ENCODE data around the gene NPAS3.

Gene NPAS3

GRCh38 chr14:33191855-33192254, 253.2 kb downstream of the NPAS3 start:
- no peak for DNase-seq

DNA sequence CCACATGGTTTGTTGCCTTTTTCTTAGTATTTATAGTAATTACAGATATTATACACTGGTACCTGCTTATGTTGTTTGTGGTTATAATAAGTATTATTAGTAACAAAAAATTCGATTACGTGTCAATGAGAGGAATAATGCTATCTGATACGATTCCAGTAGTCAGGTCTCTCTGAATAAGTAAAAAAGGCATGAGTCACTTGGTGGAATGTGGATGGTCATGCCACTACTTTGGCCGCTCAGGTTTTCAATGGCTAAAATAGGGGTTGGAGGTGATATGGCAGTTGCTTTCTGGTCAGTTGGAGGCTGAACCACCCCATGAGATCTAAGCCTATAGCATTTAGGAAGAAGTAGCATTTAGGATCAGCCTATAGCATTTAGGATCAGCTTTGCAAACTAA, 255.9 kb downstream of the NPAS3 start:
- DNase-seq = no peak

DNA sequence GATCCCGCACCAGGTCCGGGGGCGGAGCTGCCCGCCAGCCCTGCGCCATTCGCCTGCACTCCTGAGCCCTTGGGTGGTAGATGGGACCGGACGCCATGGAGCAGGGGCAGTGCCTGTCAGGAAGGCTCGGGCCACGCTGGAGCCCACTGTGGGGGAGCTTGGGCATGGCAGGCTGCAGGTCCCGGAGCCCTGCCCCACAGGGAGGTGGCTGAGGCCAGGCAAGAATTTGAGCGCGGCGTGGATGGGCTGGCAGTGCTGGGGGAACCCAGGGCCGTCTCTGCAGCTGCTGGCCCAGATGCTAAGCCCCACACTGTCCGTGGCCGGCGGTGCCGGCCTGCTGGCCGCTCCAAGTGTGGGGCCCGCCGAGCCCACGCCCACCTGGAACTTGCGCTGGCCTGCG, 260.0 kb downstream of the NPAS3 start:
- DNase-seq = no peak

- DNase-seq = no peak
These were observed 262.4 kb downstream of the NPAS3 start for GRCh38 chr14:33201116-33201515.

DNA sequence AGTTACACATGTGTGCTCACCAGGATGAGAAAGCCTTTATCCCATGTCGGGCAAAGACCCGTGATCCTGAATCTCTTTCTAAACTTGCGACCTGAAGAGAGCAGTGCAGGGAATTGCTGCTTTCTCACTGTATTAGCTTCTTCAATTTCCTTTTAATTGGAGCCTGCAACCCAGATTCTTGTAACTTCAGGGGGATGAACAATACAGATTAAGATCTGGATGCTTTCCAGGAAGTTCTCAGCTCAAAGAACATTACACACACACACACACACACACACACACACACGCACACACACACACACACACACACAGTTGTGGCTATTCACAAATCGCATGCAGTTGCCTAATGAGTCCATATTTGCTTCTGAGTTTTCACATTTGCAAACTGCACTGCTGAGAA, 268.3 kb downstream of the NPAS3 start:
- DNase-seq = no peak

- DNase-seq = no peak
These were observed 268.9 kb downstream of the NPAS3 start for GRCh38 chr14:33207467-33208017.

DNA sequence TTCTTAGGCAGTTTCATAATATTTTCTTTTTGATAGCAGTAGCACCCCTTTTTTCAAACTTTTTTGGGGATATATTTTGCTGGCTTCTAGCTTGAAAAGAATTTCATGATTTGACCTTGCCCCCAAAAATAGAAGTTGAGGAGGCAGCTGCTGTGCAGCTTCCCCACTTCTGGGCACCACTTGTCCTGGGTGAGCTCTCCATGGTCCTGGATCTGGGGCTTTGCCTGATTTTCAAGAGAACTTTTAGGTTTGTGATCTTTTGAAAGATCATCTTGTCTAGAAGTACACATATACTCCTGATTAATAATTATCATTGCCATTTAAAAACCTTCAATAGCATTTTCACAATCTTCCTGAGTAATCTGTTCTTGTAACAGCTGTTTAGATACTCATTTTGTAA, 271.6 kb downstream of the NPAS3 start:
- no peak for DNase-seq

GRCh38 chr14:33218026-33218425, 279.3 kb downstream of the NPAS3 start:
- no peak for DNase-seq

GRCh38 chr14:33219957-33220356, 281.3 kb downstream of the NPAS3 start:
- no peak for DNase-seq

GRCh38 chr14:33229269-33229929, 290.7 kb downstream of the NPAS3 start:
- no peak for DNase-seq

- DNase-seq = no peak
These were observed 291.3 kb downstream of the NPAS3 start for GRCh38 chr14:33230021-33230420.

GRCh38 chr14:33232031-33232430, 293.4 kb downstream of the NPAS3 start:
- no peak for DNase-seq

DNA sequence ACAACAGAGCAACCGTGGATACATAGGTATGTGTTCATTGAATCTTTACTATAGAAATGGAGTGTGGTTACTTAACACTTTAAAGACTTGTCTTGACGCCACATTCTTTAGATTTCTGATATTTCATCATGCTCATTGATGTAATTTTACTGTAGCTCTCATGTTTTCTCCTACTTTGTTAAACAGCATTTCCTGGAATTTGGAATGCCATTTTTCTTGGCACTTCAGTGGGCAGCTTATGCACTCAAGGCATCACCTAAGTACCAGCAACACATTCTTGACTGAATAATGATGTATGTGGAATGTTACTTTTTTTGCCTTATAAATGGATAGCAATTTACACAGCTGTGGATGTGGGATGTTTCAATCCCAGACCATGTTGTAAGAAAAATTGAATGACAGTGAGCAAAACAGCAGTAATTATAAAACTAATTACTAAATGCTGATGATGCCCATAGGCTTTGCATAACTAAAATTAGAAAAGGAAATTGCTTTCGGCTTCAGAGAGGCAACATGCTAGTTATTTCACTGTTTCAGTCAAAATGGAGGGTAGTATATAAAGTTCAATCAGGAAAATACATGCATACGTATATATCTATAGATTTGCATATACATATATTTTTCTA, 298.5 kb downstream of the NPAS3 start:
- no peak for DNase-seq

- DNase-seq = no peak
These were observed 300.8 kb downstream of the NPAS3 start for GRCh38 chr14:33239465-33239864.

DNA sequence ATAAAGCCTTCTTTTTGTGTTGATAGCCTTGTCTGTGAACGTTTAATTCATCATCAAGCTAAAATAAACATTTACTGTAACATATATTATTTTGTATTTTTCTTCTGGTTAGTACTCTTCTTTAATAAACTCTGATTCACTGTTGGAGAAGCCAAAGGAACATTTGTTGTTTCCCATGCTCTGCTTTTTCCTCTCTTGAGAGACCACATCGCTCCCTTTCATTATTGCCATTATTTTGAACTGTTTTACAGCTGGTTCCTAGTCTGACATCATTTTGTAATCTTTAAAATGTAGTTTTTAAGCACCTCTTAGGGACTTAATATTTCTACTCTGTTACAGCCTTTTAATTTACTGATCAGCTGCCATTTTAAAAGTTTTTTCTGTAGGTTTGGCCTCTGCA, 301.8 kb downstream of the NPAS3 start:
- no peak for DNase-seq

DNA sequence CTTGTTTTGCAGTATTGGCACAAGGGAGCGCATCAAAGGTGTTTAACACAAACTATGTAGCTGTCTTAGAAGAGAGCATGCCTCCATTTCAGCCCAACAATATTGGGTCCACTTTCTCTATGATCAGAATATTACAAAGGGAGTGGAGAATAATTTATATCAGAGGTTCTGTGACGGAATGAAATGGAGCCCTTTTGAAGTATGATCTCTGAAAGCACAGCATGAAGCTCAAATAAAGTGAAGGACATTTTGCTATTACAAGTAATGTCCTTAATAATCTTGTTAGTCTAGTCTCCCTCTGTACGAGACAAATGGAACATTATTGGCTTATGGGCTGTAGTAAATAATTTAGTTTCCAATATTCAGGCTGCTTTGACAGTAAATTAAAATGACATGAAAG, 302.7 kb downstream of the NPAS3 start:
- DNase-seq = no peak

DNA sequence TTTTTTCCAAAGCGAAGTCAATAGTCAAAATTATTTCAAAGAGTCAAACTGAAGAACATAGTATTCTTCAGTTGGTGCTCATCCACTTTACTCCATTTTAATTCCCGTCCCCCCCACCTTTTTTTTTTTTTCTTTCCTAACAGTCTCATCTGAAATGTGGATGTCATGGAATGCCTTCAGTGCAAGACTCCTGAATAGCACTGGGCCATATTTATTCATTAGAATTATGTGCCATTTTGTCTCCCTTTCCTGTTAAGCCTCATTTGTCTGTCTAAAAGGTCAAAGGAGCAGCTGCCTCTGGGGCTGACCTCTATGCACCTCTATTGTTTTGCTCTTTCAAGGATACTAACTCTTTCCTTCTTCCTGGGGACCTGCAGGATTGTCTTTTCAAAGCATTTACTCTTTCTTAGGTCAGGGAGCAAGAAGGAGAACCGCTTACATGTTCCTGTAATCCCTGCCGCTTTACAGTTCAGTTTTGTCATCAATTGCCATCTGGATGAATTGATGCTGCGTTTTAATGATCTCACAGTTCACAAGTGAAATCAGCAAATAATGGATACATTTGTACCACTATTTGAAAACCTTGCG, 310.6 kb downstream of the NPAS3 start:
- DNase-seq = no peak

- DNase-seq = no peak
These were observed 312.3 kb downstream of the NPAS3 start for GRCh38 chr14:33250963-33251362.

DNA sequence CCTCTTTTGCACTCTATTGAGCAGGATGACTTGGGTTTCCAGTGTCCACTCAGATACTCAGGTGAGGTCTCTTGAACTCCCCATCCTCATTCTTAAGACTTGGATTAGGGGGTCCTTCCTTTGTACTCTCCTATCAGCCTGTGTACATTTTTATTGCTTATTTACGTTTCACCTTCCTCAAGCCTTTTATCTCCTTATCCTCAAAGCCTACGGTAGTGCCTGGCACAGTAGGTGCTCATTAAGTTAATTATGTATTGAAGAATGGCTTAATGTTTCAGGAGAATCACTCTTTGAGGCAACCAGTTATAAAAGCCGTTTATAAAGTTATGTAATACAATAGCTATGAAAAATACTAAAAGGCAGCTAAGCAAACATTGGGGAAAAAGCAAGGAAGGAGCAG, 315.7 kb downstream of the NPAS3 start:
- no peak for DNase-seq

GRCh38 chr14:33254861-33255395, 316.2 kb downstream of the NPAS3 start:
- DNase-seq = no peak

GRCh38 chr14:33257796-33258195, 319.1 kb downstream of the NPAS3 start:
- DNase-seq = no peak

- DNase-seq = no peak
These were observed 321.1 kb downstream of the NPAS3 start for GRCh38 chr14:33259764-33260163.

DNA sequence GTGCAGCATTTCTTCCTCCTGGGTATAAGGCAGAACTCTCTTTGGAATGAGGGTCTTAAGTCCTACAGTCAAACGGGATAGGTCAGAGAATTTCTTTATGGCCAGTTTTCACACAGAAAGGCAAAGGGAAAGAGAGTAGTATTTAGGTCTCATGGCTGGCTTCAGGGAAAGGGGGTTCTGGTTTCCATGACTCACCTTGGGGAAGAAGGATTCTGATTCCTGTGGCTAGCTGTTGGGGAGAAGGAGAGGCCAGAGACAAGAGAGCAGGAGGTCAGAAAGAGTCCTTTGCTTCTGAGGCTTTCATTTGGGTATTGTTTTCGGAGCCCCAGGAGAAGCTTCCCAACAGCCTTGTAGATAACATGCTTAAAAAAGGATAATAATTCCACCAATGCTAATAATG, 332.5 kb downstream of the NPAS3 start:
- no peak for DNase-seq

GRCh38 chr14:33271891-33272290, 333.2 kb downstream of the NPAS3 start:
- no peak for DNase-seq
